ENCODE data around the gene NRG2. TPM values are rescaled to one million over a fixed set of nuclear protein-coding genes. Genes with fewer than 3 reads are reported as not detected.
A peak's percentile ranks its signal among the peaks of the same experiment; 100 is the strongest.

The NRG2 gene
- total and polyA plus RNA-seq, 2 experiments from 2014 or later, result 0.37 to 1.3 TPM

DNA sequence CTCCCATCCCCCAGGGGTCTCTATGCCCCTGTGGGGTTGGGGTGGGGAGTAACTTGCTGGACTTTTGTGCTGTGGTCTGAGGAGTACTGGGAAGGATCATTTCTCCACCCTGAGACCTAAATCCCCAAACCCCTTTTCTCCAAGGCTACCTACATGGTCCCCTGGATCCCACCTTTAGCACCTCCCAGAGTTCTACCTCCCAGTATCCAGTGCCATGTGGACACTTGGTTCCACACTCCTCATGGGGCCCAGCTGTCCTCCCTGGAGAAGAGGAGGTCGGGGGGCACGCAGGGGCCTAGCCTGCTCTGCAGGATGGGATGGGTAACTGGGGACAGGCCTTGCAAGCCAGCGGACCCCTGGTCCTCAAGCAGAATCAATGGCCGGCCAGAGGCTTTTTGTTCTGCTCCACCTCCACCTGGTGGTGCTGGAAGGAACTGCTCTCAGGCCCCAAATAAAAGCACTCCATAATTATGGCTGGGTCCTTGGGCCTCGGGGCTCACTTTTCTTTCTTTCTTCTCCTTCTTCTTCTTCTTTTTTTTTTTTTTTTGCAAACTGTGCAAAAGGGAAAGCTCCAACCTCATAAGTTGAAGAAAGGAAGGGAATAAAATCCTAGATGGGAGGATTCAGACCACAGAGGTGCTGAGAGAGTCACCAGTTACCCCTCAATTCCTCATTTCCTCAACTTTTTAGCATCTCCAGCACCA, 179.1 kb downstream of the NRG2 start:
- DNase-seq (ENCODE audit: low spot score), result peak; percentile 85
- TF ChIP-seq, protein P1, sequence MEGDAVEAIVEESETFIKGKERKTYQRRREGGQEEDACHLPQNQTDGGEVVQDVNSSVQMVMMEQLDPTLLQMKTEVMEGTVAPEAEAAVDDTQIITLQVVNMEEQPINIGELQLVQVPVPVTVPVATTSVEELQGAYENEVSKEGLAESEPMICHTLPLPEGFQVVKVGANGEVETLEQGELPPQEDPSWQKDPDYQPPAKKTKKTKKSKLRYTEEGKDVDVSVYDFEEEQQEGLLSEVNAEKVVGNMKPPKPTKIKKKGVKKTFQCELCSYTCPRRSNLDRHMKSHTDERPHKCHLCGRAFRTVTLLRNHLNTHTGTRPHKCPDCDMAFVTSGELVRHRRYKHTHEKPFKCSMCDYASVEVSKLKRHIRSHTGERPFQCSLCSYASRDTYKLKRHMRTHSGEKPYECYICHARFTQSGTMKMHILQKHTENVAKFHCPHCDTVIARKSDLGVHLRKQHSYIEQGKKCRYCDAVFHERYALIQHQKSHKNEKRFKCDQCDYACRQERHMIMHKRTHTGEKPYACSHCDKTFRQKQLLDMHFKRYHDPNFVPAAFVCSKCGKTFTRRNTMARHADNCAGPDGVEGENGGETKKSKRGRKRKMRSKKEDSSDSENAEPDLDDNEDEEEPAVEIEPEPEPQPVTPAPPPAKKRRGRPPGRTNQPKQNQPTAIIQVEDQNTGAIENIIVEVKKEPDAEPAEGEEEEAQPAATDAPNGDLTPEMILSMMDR (conservative IDR thresholded peaks at IDR 0.05; ENCODE audit: low read depth in 2 of 2), result peak; percentile 83 to 86
- TF ChIP-seq EZH2phosphoT487 (IDR thresholded peaks at IDR 0.05; ENCODE audit: unreplicated experiment), result no peak
- Mint-ChIP-seq H3K4me1 (peaks cover 9% of the 10 kb centered on the region; the same call in 2 of the 3 replicates), H3K27ac (no peak overlapping the region), H3K4me3 (no peak overlapping the region; the same call in 2 of the 3 replicates), H3K36me3 (ENCODE audit: low read depth) (no peaks in the 10 kb centered on the region), H3K27me3 (ENCODE audit: insufficient read depth, low read depth, poor library complexity) (peaks cover 8% of the 10 kb centered on the region), H3K9me3 (no peaks in the 10 kb centered on the region)
- Histone ChIP-seq H3K27ac (ENCODE audit: low read depth) (no peak overlapping the region), H3K4me1 (ENCODE audit: insufficient read depth) (0 out of 2 replicates have a peak, but pooled peaks cover 4% of the 10 kb centered on the region), H4K20me1 (replicated peaks; ENCODE audit: insufficient read depth) (no peaks in the 10 kb centered on the region), H3K9me2 (ENCODE audit: insufficient read depth) (no peaks in the 10 kb centered on the region), H3K36me3 (ENCODE audit: insufficient read depth) (no peaks in the 10 kb centered on the region), H3K27me3 (ENCODE audit: insufficient read depth) (no peaks in the 10 kb centered on the region; the same call in 1 of the 2 replicates), H3F3A (replicated peaks; ENCODE audit: low read depth) (no peaks in the 10 kb centered on the region), H2AFZ (peak overlapping the region; percentile 78), H3K4me2 (no peak overlapping the region), H3K4me3 (no peak overlapping the region), H3K79me2 (replicated peaks; ENCODE audit: insufficient read depth) (no peaks in the 10 kb centered on the region)
- peak; percentile 82 for ATAC-seq

DNA sequence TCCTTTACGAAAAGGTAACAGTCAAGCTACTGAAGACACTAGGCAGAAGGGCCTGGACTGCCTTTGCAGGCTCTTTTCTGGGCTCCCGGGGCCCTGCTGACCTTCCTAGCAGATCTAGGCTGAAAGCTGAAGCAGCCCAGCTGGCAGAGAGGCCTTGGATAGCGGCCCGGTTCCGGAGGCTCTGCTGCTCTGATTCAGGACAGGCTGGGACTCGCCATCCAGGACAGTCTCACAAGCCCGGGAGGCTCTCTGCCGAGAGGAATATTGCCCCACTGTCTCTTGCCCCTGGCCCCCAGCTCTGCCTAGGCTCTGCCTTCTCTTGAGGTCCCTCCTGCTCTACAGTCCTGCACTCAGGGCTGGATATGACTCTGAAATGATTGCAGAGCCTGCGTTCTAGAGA, 179.7 kb downstream of the NRG2 start:
- Mint-ChIP-seq H3K4me3 (no peak overlapping the region), H3K27me3 (ENCODE audit: insufficient read depth, low read depth, poor library complexity) (peaks cover 8% of the 10 kb centered on the region), H3K4me1 (peaks cover 9% of the 10 kb centered on the region; the same call in 2 of the 3 replicates), H3K27ac (no peak overlapping the region), H3K36me3 (ENCODE audit: low read depth) (no peaks in the 10 kb centered on the region), H3K9me3 (no peaks in the 10 kb centered on the region)
- Histone ChIP-seq H3K36me3 (ENCODE audit: insufficient read depth) (no peaks in the 10 kb centered on the region), H4K20me1 (replicated peaks; ENCODE audit: insufficient read depth) (no peaks in the 10 kb centered on the region), H3F3A (replicated peaks; ENCODE audit: low read depth) (no peaks in the 10 kb centered on the region), H3K4me2 (no peak overlapping the region), H3K9me2 (ENCODE audit: insufficient read depth) (no peaks in the 10 kb centered on the region), H3K4me3 (no peak overlapping the region), H3K27ac (ENCODE audit: low read depth) (no peak overlapping the region), H3K27me3 (ENCODE audit: insufficient read depth) (no peaks in the 10 kb centered on the region; the same call in 1 of the 2 replicates), H2AFZ (peak overlapping the region; percentile 78), H3K4me1 (ENCODE audit: insufficient read depth) (0 out of 2 replicates have a peak, but pooled peaks cover 4% of the 10 kb centered on the region), H3K79me2 (replicated peaks; ENCODE audit: insufficient read depth) (no peaks in the 10 kb centered on the region)
- ATAC-seq (no peak), DNase-seq (ENCODE audit: low spot score) (no peak)
- TF ChIP-seq ZNF331 (CRISPR knock-in tag; IDR thresholded peaks at IDR 0.05; ENCODE audit: low read depth), result no peak
- TF ChIP-seq NANOG (IDR thresholded peaks at IDR 0.05; ENCODE audit: borderline replicate concordance), result no peak
- TF ChIP-seq, protein P2, sequence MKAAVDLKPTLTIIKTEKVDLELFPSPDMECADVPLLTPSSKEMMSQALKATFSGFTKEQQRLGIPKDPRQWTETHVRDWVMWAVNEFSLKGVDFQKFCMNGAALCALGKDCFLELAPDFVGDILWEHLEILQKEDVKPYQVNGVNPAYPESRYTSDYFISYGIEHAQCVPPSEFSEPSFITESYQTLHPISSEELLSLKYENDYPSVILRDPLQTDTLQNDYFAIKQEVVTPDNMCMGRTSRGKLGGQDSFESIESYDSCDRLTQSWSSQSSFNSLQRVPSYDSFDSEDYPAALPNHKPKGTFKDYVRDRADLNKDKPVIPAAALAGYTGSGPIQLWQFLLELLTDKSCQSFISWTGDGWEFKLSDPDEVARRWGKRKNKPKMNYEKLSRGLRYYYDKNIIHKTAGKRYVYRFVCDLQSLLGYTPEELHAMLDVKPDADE (IDR thresholded peaks at IDR 0.05), result no peak

DNA sequence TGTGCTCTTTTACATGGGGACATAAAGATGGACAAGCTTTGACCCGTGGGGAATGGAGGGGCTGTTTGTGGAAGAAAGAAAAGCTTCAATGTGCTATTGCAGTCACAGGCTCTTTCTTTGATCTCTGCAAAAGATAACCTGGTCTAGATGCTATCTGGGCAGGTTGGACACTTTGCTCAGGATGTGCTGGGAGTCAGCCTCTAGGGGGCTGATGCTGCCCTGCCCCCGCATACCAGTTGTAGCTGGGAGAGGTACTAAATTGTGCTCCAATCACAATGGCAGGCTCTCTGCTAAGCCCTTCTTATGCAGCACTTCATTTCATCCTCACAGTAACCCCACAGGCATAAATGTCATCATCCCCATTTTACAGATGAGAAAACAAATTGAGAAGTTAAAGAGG, 180.3 kb downstream of the NRG2 start:
- Mint-ChIP-seq H3K27ac (no peak overlapping the region), H3K9me3 (no peaks in the 10 kb centered on the region), H3K27me3 (ENCODE audit: insufficient read depth, low read depth, poor library complexity) (peaks cover 8% of the 10 kb centered on the region), H3K4me3 (no peak overlapping the region), H3K36me3 (ENCODE audit: low read depth) (no peaks in the 10 kb centered on the region), H3K4me1 (peaks cover 9% of the 10 kb centered on the region; the same call in 2 of the 3 replicates)
- Histone ChIP-seq H4K20me1 (replicated peaks; ENCODE audit: insufficient read depth) (no peaks in the 10 kb centered on the region), H3F3A (replicated peaks; ENCODE audit: low read depth) (no peaks in the 10 kb centered on the region), H2AFZ (no peak overlapping the region), H3K79me2 (replicated peaks; ENCODE audit: insufficient read depth) (no peaks in the 10 kb centered on the region), H3K27me3 (ENCODE audit: insufficient read depth) (no peaks in the 10 kb centered on the region; the same call in 1 of the 2 replicates), H3K4me3 (no peak overlapping the region), H3K36me3 (ENCODE audit: insufficient read depth) (no peaks in the 10 kb centered on the region), H3K4me1 (ENCODE audit: insufficient read depth) (0 out of 2 replicates have a peak, but pooled peaks cover 4% of the 10 kb centered on the region), H3K4me2 (no peak overlapping the region), H3K27ac (ENCODE audit: low read depth) (no peak overlapping the region), H3K9me2 (ENCODE audit: insufficient read depth) (no peaks in the 10 kb centered on the region)
- peak; percentile 42 for DNase-seq (ENCODE audit: low spot score)
- TF ChIP-seq, protein P1 (conservative IDR thresholded peaks at IDR 0.05; ENCODE audit: low read depth in 2 of 2), result peak; percentile 36 to 41
- no peak for TF ChIP-seq EZH2phosphoT487 (IDR thresholded peaks at IDR 0.05; ENCODE audit: unreplicated experiment)
- peak; percentile 69 for ATAC-seq

Data from GM23338 (cell line).